Colon (tissue), 2 donors: Measurements from ENCODE around the gene OPN1LW.
A peak's percentile ranks its signal among the peaks of the same experiment; 100 is the strongest.
"Not testable (repeated sequence)": the region's sequence is repeated elsewhere in the genome, so short reads cannot be mapped to it uniquely, and the experiment has no call there.

Source experiments
- FAIRE-seq: peaks from 2 replicates; lab custom pipeline; 2012; peaks lifted over from hg19 to GRCh38; lab: Jason Lieb, UNC
- donor health status: control.
- donor health status: control.

Gene OPN1LW

GRCh38 chrX:154144010-154144409, at the start of gene OPN1LW:
Gene OPN1LW (plus strand): TSS chrX:154144243. CDS start chrX:154144284, 41 bp downstream.
- FAIRE-seq = not testable (repeated sequence)

DNA sequence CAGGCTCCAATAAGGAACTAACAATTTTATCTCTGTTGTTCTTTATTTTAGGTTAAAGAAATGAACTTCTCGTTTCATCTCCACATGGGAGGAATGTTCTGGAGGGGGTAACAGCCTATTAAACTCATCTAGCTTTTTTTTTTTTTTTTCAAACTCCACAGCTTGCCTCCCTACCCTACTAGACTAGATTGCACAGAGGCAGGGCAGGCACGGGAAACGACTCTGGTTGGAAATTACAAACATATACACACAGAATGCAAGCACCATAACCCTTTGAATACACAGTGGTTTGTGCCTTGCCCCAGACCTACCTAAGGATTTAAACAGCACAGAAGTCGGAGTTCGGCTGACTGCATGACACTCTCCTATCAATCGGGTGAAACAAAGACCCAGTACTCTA, 49.2 kb upstream of the OPN1LW start:
- no peak for FAIRE-seq

- FAIRE-seq = no peak
Measured at GRCh38 chrX:154096140-154097002, 47.7 kb upstream of the OPN1LW start.

GRCh38 chrX:154097003-154097588, 46.9 kb upstream of the OPN1LW start:
- no peak for FAIRE-seq

DNA sequence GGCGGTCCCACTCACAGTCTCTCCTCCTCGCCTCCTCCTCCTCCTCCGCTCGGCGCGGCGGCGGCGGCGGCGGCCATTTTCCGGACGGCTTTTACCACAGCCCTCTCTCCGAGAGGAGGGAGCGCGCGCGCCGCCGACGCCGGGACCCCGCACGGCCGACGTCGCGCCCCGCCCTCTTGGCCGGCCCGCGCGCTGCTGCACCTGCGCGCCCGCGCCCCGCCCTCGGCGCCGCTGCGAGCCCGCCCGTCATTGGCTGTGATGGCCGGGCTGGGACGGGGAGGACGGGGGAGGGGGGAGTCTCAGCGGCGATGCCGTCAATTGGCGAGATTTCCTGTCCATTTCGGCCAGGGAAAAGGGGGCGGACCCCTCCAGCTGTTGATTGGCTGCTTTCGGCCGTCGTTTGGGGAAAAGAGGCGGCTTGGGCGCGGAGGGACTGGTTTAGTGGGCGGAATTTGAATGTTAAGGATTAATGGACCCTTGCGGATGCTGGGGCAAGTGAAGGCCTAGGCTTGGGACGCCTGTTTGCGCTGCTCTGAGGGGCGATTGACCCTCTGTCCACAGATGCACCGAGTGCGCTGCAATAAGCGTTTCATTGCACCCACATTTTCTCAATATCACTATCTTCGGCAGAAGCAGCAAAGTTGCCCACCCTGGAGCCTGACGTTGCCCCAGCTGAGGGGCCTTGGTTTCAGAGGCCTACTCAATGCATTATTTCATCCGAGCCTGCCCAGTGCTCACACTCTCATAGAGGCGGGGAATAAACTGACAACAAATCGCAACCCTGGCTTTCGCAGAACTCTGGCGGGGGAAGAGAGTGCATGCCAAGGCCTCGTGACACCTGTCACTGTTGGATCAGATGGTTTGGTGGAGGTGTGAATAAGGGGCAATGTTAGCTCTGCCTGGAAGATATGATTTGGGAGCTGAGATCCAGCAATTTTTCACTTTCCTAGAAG, 46.2 kb upstream of the OPN1LW start, which contains the start of gene MECP2:
TSS of gene MECP2 (minus strand) at position 129 of the 953 bp plus-strand sequence.
- no peak for FAIRE-seq

DNA sequence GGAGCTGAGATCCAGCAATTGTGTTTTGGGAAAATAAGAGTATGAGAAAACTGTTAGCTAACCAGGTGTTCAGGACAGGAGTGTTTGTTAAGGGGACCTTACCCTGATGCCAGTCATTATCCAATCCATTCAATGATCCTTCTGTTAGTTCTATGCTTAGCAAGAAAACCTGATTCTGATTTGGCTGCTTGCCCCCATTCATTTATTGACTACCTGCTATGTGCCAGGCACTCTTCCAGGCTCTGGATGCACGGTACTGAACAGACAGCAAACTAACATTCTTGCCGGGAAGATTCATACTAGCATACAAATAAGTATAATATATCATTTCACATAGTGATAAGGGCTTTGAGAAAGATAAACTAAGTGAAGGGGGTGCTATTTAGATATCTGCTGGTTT, 45.5 kb upstream of the OPN1LW start:
- FAIRE-seq = no peak

DNA sequence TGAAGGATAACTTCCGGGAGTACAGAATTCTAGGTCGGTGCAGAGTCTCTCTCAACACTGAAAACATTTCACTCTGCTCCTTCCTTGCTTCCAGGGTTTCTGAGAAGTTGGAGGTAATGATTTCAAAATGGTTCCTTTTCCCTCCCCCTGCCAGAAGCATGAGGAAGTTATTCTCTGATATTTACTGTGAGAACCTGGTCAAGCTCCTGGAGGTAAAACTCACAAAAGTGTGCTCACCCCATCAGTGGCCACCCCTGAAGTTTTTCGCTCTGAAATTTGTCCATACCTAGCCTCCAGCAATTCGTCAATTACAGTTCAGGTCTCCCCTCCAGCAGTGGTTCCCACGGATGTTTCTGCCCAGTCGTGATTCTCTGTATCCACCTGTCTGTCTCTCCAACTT, 30.3 kb upstream of the OPN1LW start:
- no peak for FAIRE-seq

DNA sequence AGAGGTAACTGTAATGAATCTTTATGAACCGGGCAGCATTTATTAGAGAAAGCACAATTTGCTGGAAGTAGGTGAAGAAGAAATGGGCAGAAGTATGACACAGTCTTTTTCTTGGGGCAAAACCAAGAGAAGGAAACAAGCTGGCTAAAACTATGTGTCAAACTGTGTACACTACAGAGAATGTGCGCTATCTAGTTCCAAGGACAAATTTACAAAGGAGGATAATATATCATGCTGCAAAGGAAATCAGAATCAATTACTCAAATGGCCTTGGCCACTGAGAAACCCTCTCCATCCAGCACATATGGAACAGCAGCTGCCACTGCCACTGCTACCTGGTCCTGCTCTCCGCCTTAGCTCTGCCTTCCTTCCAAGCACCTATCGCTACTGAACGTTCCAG, 29.4 kb upstream of the OPN1LW start:
- FAIRE-seq = no peak

DNA sequence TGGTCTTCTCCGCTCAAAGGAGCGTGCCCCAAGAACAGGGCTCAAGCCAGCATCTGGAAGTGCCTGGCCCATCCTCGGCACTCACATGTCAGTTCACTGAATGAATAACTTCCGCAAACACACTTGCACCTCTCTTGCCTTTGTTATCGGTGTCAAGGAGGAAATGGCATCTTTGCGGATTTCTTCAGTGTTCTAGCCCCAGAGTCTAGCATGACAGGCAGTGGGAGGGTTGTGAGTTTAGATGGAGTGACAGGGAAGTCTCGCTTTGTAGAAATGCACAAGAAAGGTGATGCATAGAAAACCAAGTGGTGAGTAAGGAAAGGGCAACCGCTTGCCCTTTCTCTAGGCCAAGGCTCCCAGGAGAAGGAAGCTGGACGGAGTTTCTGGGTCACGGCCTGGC, 29.0 kb upstream of the OPN1LW start:
- no peak for FAIRE-seq

DNA sequence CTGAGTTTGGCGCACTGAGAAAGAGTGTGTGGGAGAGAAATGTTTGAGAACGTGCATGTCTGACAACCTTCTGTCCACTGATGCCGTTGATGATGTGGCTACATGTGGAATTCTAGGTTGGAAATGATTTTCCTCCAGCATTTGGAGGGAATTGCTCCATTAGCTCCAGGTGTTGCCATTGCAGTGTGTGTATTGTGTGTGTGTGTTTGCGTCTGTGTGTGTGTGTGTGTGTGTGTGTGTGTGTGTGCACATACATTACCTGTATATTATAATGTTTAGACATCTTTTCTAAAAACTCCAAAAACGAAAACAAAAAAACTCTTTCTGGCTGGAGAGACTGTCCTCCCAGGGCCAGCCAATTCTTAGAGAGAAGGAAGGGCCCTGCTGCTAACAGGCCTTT, 28.3 kb upstream of the OPN1LW start:
- FAIRE-seq = no peak

- no peak for FAIRE-seq
Measured at GRCh38 chrX:154116426-154117211, 27.4 kb upstream of the OPN1LW start.

DNA sequence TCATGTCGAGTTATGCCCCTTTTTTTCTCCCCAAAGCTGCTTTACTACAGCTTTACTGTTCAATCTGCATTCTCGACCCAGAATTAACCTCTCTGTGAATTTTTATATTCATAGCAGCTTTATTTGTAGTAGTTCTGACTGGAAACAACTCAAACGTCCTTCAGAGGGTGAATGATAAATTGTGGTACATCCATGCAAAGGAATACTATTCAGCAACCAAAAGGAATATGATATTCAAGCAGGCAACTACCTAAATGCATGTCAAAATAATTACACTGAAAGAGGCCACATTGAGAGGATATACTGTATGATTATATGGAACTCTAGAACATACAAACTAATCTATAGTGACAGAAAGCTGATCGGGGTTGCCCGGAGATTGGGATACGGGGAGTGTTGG, 26.5 kb upstream of the OPN1LW start:
- FAIRE-seq = no peak

DNA sequence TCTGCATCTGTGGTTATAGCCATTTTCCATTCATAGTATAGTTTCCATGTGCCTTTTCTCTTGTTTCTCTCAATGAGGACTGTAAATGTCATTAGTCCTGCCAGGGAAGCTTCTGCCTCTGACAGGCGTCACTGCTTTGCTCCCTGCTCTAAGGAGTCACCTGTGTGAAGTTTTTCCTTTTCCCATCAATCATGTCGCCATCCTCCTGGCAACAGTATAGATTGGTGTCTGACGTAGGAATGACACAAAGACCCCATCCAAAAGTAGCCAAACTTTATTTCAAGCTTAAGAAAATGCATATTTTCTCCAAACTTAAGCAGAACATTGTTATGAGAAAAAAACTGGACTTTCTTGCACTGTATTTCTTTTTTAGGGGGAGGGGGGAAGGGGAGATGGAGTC, 23.5 kb upstream of the OPN1LW start:
- no peak for FAIRE-seq

DNA sequence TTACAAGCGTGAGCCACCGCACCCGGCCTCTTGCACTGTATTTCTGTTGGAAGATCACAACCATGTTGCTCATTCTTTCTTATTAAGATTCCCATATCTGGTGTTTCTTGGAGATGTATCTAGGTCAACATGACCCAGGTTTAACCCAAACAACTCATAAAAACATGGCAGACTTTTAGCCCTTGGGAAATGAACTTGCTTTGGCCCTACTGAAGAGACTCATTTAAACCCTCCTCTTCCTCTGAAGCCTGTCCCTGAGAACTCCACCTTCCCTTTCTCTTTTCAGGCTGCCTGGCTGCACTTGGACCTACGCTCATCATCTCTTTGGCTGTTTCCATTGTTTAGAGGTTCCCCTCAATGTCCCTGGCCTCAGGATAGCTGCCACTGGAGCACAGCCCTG, 22.8 kb upstream of the OPN1LW start:
- no peak for FAIRE-seq

DNA sequence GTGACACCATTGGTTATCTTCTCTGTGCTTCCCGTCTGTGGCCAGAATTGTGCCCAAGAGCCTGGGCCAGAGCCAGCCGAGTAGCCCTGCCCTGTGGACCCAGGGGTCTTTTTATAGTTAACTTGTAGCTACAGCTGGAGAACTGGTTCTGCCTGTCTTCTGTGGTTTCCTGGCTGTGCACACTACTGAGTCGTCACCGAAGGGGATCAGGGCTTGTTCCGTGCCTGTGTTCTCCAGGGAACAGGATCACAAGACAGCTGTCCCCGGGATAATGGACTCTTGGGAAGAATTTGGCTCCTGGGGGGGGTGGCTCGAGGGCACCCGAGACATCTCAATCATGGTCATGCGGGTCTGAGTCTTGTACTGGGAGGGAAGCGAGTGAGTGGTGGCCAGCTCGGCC, 22.1 kb upstream of the OPN1LW start:
- no peak for FAIRE-seq

DNA sequence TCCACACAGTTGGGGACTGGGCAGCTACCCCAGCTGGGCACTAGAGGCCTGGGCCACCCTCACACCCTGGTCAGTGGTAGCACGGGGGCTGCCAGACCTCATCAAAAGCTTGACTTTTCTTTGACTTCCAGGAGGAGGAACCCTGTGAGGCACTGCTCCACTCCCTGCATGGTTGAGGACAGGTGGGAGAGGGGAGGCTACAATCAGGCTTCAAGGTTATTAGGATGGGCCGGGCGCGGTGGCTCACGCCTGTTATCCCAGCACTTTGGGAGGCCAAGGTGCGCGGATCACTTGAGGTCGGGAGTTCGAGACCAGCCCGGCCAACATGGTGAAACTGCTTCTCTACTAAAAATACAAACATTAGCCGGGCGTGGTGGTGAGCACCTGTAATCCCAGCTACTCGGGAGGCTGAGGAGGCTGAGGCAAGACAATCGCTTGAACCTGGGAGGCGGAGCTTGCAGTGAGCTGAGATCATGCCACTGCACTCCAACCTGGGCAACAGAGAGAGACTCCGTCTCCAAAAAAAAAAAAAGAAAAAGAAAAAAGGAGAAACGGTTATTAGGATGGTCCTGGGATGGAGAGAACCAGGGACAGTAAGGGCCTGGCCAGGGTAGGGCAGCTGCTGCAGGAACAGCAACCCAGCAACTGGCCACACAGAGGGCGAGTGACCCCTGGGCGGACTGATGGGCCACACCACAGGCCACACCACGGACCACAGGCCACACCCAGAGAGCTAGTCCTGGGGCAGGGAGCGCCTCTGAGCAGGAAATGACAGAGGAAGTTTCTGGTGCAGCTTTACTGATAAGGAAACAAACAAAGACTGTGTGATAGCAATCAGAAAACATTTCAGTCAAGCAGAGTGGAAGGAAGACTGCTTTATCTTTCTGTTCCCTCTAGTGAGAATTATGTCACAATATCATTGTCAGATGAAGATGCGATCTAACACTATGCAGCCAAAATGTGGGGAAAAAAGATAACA, 20.5 kb upstream of the OPN1LW start:
- peak; percentile 28 for FAIRE-seq

GRCh38 chrX:154125391-154126040, 18.5 kb upstream of the OPN1LW start:
- no peak for FAIRE-seq

DNA sequence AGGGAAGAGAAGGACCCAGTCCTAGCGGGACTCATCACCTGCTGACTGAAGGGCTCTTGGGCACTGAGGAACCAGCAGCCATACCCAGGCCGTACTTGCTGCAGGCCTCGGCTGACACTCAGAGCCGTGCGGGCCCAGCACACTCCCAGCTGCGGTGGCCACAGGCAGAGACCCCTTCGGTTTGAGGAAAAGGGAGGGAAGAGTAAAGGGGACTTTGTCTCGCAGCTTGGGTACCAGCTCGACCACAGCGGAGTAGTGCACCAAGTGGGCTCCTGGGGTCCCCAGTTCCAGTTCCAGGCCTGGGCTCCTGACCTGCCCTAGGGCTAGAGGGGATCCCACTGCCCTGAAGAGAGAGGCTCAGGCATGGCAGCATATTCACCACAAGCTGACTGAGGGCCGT, 17.9 kb upstream of the OPN1LW start:
- no peak for FAIRE-seq

GRCh38 chrX:154131955-154132354, 12.1 kb upstream of the OPN1LW start:
- FAIRE-seq = no peak

GRCh38 chrX:154132366-154132765, 11.7 kb upstream of the OPN1LW start:
- no peak for FAIRE-seq
